ENCODE measurements around the gene NUP210L. TPM values are rescaled to one million over a fixed set of nuclear protein-coding genes. Genes with fewer than 3 reads are reported as not detected.

NUP210L gene
- total RNA-seq, 1 donor from 2014 or later = 0.15 TPM

- DNase-seq (ENCODE audit: low spot score) = no peak
- Mint-ChIP-seq H3K4me3 (ENCODE audit: unreplicated experiment) (peak overlapping the region; percentile 100), H3K27me3 (ENCODE audit: unreplicated experiment) (peaks cover 17% of the 10 kb centered on the region), H3K9me3 (ENCODE audit: unreplicated experiment) (no peaks in the 10 kb centered on the region), H3K4me1 (ENCODE audit: unreplicated experiment) (peaks cover 58% of the 10 kb centered on the region), H3K36me3 (ENCODE audit: low read depth, unreplicated experiment) (peaks cover 24% of the 10 kb centered on the region), H3K27ac (ENCODE audit: unreplicated experiment) (peak overlapping the region; percentile 97)
- no peak for TF ChIP-seq CTCF (IDR thresholded peaks at IDR 0.05; ENCODE audit: unreplicated experiment)
Measured at GRCh38 chr1:153957744-153958110, 197.1 kb downstream of the NUP210L start.

GRCh38 chr1:153956997-153957715 lies 197.7 kb downstream of the NUP210L start:
- TF ChIP-seq CTCF (IDR thresholded peaks at IDR 0.05; ENCODE audit: unreplicated experiment) = no peak
- H3K27me3 Mint-ChIP-seq (ENCODE audit: unreplicated experiment) = peaks cover 17% of the 10 kb centered on the region
- H3K36me3 Mint-ChIP-seq (ENCODE audit: low read depth, unreplicated experiment) = peaks cover 28% of the 10 kb centered on the region
- peaks cover 53% of the 10 kb centered on the region for H3K4me1 Mint-ChIP-seq (ENCODE audit: unreplicated experiment)
- peak overlapping the region; percentile 97 for H3K27ac Mint-ChIP-seq (ENCODE audit: unreplicated experiment)
- peak overlapping the region; percentile 100 for H3K4me3 Mint-ChIP-seq (ENCODE audit: unreplicated experiment)
- no peaks in the 10 kb centered on the region for H3K9me3 Mint-ChIP-seq (ENCODE audit: unreplicated experiment)
- DNase-seq (ENCODE audit: low spot score) = no peak

GRCh38 chr1:153954826-153955225 lies 200.0 kb downstream of the NUP210L start:
- no peak for DNase-seq (ENCODE audit: low spot score)
- H3K27ac Mint-ChIP-seq (ENCODE audit: unreplicated experiment) = no peak overlapping the region
- H3K36me3 Mint-ChIP-seq (ENCODE audit: low read depth, unreplicated experiment) = peaks cover 39% of the 10 kb centered on the region
- H3K4me1 Mint-ChIP-seq (ENCODE audit: unreplicated experiment) = peaks cover 37% of the 10 kb centered on the region
- H3K27me3 Mint-ChIP-seq (ENCODE audit: unreplicated experiment) = peaks cover 9% of the 10 kb centered on the region
- H3K9me3 Mint-ChIP-seq (ENCODE audit: unreplicated experiment) = no peaks in the 10 kb centered on the region
- peak overlapping the region; percentile 72 for H3K4me3 Mint-ChIP-seq (ENCODE audit: unreplicated experiment)
- TF ChIP-seq CTCF (IDR thresholded peaks at IDR 0.05; ENCODE audit: unreplicated experiment) = no peak

- Mint-ChIP-seq H3K4me1 (ENCODE audit: unreplicated experiment) (peaks cover 29% of the 10 kb centered on the region), H3K9me3 (ENCODE audit: unreplicated experiment) (no peaks in the 10 kb centered on the region), H3K36me3 (ENCODE audit: low read depth, unreplicated experiment) (peaks cover 36% of the 10 kb centered on the region), H3K27ac (ENCODE audit: unreplicated experiment) (no peak overlapping the region), H3K4me3 (ENCODE audit: unreplicated experiment) (peak overlapping the region; percentile 72), H3K27me3 (ENCODE audit: unreplicated experiment) (peaks cover 9% of the 10 kb centered on the region)
- DNase-seq (ENCODE audit: low spot score) = no peak
- TF ChIP-seq CTCF (IDR thresholded peaks at IDR 0.05; ENCODE audit: unreplicated experiment) = no peak
Measured at GRCh38 chr1:153953859-153954365, 201.0 kb downstream of the NUP210L start.

- Mint-ChIP-seq H3K36me3 (ENCODE audit: low read depth, unreplicated experiment) (peaks cover 36% of the 10 kb centered on the region), H3K9me3 (ENCODE audit: unreplicated experiment) (no peaks in the 10 kb centered on the region), H3K27me3 (ENCODE audit: unreplicated experiment) (peaks cover 10% of the 10 kb centered on the region), H3K4me1 (ENCODE audit: unreplicated experiment) (peaks cover 18% of the 10 kb centered on the region), H3K27ac (ENCODE audit: unreplicated experiment) (no peak overlapping the region), H3K4me3 (ENCODE audit: unreplicated experiment) (no peak overlapping the region)
- no peak for DNase-seq (ENCODE audit: low spot score)
- no peak for TF ChIP-seq CTCF (IDR thresholded peaks at IDR 0.05; ENCODE audit: unreplicated experiment)
Measured at GRCh38 chr1:153951801-153952200, 203.1 kb downstream of the NUP210L start.
